ENCODE measurements around the gene RNF223.

- TF ChIP-seq MAX (IDR thresholded peaks at IDR 0.05), result no peak
- TF ChIP-seq CTCF (IDR thresholded peaks at IDR 0.05; ENCODE audit: low read depth, low read length, missing input control), result no peak
- no peak for TF ChIP-seq RAD21 (IDR thresholded peaks at IDR 0.05)
- TF ChIP-seq ZBTB33 (IDR thresholded peaks at IDR 0.05), result no peak
- no peak for TF ChIP-seq SP1 (IDR thresholded peaks at IDR 0.05)
- no peak for TF ChIP-seq JUND (IDR thresholded peaks at IDR 0.05)
- TF ChIP-seq RXRA (IDR thresholded peaks at IDR 0.05), result no peak
- TF ChIP-seq TAF1 (conservative IDR thresholded peaks at IDR 0.05), result no peak
- TF ChIP-seq REST (IDR thresholded peaks at IDR 0.05), result no peak
- TF ChIP-seq YY1 (IDR thresholded peaks at IDR 0.05), result no peak
- no peak for TF ChIP-seq ATF3 (IDR thresholded peaks at IDR 0.05)
- TF ChIP-seq EGR1 (IDR thresholded peaks at IDR 0.05; ENCODE audit: low read depth in 2 of 2), result no peak
- TF ChIP-seq FOXA1 (IDR thresholded peaks at IDR 0.05), result no peak
- TF ChIP-seq NR2F2 (IDR thresholded peaks at IDR 0.05), result no peak
Observed at GRCh38 chr1:1049318-1050165, 24.6 kb downstream of the RNF223 start.

Data from liver (tissue), 3 donors.